HG02870 (cell line): ENCODE results near the gene PKLR.
A peak's percentile ranks its signal among the peaks of the same experiment; 100 is the strongest.
"Not testable (repeated sequence)": the region's sequence is repeated elsewhere in the genome, so short reads cannot be mapped to it uniquely, and the experiment has no call there.

Source experiments
- ATAC-seq: cut with Tn5 transposase; IDR thresholded peaks from one replicate; pipeline ENCODE4 v1.9.1; 2021; ENCODE audit warnings: mild to moderate bottlenecking, moderate library complexity; ENCODE audit not compliant: unreplicated experiment

Gene PKLR

DNA sequence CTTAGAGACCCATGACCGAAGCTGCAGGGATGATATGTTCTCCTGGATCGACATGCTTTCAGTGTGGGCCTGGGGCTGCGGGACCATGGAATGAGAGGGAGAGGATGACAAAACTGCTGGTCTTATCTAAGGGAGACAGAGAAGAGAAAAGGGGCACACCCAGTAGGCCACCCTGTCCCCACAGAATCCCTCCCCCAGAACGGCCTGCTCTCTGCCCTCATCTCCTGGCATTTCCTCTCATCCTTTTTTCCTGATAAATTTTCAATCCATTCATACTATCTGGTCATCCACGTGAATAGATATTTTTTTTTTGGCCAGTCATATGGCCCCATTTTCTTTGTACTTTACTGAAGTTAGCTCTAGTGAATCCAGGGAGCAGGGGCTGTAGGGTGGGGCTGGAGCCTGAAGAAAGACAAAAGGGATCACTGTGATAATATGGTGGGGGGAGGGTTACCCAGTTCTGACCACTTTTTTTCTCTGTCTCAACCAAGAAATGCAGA lies at the start of gene PKLR:
PKLR (minus strand) TSS at position 97 of the 500 bp plus-strand sequence; CDS start at position 54, 43 bp downstream.
- ATAC-seq, result no peak

DNA sequence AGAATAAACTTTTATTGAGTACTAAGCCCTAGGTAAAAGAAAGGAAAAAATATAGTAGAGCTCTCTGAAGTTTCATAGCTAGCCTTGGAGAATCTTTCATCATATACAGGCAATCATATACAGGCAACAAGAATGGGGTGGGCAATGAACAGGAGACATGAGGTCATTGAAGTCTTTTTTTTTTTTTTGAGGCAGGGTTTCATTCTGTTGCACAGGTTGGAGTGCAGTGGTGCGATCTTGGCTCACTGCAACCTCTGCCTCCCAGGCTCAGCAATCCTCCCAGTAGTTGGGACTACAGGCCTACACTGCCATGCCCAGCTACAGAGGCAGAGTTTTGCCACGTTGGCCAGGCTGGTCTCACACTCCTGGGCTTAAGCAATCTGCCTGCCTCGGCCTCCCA lies 41.6 kb upstream of the PKLR start:
- ATAC-seq, result no peak

DNA sequence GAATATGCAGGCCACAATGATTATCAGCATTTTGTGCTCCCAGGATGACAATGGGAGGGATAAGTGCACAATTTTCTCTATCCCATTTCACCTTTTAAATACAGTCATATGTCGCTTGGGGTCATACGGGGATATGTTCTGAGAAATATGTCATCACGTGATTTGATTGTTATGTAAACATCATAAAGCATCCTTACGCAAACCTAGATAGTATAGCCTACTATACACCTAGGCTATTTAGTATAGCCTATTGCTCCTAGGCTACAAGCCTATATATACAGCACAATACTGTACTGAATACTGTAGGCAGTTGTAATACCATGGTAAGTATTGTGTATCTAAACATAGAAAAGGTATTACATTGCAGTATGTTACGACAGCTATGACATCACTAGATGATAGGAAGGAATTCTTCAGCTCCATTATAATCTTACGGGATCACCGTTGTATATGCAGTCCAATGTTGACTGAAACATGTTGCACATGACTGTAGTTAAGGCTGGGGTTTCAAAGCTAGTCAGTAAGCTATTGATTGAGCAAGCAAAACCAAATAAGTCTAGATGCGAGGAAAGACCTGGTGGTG lies 38.4 kb upstream of the PKLR start:
- no peak for ATAC-seq

DNA sequence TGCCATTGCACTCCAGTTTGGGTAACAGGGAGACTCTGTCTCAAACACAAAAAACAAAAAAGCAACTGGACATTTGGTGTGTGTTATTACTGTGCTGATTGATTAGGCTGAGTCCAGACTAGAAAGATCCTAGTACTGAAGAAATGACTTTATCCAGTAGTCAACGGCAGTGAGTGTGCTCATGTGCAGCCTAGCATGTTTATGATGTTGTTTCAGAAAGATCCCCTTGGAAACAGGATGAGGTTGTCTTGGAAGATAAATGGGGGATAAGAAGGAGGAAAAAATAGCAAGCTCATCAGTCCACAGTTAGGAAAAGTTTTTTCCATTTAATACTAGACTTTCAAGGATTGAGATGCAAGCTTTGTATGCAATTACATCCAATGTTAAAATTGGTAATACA lies 33.7 kb upstream of the PKLR start:
- no peak for ATAC-seq

DNA sequence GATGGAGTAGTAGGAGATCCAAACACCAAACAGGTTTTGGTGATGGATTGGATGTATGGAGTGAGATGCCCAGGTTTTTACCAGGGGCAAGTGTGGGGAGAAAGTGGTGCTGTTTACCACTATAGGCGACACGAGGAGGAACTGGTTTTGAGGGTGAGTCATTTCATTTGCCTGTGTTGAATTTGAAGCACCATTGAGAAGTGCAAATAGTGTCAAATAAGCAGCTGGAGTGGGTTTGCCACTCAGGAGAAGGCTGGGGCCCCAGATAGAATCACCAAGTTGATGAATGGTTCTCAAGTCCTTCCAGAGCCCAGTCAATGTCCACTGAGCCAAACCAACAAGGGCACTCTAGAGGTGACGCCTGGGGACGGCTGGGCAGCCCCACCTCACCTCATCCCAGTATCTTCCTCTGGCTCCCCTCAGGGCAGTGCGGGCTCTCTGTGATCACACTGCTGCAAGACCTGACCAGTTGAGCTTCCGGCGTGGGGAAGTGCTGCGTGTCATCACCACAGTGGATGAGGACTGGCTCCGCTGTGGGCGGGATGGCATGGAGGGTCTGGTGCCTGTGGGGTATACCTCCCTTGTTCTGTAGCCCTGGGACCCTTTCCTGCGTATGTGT lies 28.9 kb upstream of the PKLR start:
- no peak for ATAC-seq

DNA sequence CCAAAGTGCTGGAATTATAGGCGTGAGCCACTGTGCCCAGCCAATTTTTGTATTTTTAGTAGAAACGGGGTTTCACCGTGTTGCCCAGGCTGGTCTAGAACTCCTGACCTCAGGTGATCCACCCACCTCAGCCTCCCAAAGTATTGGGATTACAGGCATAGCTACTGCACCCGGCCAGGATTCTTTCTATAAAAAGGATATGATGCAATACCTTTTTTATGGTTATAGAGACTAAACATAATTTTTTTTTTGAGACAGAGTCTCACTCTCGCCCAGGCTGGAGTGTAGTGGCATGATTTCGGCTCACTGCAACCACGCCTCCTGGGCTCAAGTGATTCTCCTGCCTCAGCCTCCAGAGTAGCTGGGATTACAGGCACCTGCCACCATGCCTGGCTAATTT lies 27.6 kb upstream of the PKLR start:
- not testable (repeated sequence) for ATAC-seq

DNA sequence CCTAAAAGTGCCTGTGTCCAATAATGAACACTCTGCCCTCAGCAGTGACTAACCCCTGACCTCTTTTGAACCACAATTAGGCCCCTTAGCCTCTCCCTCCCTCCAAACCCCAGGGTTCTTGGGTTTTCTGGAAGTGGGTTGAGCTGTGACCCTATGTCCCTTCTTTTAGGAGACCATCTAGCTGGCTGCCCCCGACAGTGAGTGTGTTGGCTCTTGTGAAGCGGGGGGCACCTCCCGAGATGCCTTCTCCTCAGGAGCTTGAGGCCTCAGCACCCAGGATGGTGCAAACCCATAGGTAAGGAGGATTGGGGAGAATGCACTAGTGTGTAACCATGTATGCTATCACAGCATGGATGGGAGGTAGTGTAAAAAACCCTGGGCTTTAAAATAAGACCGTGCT lies 26.7 kb upstream of the PKLR start:
- ATAC-seq, result no peak

DNA sequence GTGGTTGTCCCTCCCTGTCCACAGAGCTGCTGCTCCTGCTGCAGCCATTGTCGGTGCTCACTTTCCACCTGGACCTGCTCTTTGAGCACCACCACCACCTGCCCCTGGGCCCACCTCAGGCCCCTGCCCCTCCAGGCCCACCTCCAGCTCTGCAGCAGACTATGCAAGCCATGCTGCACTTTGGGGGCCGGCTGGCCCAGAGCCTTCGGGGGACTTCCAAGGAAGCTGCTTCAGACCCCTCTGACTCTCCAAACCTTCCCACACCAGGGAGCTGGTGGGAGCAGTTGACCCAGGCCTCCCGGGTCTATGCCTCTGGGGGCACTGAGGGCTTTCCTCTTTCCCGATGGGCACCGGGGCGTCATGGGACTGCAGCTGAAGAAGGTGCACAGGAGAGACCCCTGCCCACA lies 25.4 kb upstream of the PKLR start:
- ATAC-seq, result no peak

DNA sequence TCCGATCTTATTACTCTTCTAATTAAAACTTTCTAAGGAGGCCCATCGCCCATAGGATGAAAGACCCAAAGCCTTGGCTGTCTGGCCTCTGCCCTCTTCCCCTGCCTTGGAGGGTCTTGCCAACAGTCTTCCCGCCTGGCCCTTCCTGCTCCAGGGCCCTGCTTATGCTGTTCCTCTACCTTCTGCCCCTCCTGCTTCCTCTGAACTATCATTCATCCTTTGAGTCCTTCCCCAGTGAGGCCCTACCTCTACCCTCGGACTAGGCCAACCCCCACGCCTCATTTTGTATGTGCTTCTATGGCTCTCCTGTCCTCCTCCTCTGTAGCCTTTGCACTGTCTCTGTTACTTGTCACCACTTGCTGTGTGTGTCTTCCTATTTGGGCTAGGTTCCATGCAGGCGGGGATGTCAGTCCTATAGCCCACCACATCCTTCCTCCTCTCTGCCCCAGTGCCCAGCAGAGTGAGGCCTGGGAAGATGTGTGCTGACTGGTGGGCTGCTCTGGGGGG lies 24.8 kb upstream of the PKLR start:
- ATAC-seq, result no peak

DNA sequence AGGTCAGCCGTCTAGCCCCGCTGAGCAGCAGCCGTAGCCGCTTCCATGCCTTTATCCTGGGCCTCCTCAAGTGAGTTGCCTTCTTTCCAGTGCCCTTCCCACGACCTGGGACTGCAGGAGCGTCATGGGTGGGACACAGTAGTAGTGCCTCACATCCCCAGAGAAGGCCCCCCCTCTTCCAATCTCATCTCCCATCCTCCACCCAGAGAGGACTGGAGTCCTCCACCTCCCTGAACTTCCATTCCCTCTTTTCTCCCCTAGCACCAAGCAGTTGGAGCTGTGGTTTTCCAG lies 24.3 kb upstream of the PKLR start:
- ATAC-seq, result no peak

DNA sequence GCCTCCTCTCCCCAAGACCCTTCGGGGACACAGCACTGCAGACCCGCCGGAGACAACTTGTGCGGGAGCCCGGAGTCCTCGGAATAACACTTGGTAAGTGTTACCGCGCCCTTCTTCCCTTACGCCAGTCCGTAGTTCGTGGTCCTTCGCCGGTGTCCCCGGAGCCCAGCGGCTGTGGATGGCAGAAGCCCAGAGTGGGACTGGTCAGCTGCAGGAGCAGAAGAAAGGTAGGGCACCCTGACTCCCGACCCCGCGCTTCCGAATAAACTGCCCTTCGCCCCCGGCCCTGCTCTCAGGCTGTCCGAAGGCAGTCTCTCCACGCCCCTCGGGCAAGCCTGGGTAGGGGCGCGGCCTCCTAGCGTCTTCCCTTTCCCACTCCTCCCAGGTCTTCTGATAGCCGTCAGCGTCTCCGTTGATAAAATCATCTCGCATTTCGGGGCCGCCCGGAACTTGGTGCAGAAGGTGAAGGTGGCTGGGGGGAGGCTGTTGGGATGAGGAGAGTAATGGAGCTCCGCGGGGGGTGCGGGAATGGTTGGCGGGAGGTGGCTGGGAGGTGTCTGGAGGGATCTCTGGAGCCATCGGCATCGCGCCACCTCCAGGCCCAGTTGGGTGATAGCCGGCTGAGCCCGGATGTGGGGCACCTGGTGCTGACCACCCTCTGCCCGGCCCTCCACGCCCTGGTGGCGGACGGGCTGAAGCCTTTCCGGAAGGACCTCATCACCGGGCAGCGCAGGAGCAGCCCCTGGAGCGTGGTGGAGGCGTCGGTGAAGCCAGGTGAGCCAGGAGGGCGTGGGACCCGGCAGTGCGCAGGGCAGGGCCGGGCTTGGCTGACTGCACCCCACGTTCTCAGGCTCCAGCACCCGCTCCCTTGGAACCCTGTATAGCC lies 23.7 kb upstream of the PKLR start:
- ATAC-seq, result no peak

DNA sequence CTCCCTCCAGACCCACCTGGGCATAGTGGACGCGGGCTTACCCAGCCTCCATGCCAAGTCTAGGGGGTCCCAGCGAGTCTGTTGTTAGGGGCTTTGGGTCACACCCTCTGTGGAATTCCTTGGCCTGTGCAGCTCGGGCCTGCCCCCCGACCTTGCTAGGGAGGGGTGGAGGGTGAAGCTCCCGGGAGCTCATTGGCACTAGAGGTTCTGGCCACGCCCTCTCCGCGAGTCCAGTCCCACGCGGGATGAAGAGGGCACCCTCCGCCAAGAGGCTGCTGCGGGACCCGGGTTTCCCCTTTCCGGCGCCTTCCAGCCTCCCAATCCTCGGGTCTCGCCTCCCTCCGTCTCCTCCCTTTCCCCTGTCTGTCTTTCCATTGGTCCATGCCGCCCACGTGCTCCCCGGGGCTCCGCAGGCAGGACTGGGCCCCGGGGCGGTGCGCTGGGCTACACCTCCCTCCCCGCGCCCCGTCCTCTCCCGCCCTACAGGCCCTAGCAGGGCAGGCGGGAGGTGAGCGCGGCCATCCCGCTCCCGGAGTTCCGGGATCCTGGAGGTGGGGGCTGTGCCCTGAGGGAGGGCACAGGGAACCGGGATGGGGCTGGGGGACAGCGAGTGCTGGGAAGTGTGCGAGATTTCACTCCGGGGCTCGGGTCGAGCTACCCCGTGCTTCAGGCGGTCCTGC lies 22.9 kb upstream of the PKLR start:
- peak; percentile 60 for ATAC-seq

DNA sequence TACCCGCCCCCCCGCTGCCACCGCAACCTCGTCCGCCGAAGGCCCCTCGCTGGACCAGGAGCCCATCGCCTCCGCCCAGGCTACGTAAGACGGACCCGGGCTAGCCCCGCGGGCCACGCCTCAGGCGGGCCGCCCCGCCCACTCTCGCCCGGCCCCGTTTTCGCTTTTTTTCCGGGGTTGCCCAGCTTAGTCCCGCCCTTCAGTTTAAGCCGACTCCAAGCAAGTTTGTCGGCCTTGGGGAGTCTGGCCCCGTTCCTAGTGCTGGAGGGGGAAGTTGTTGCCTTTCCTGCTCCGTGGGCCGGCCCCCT lies 22.4 kb upstream of the PKLR start:
- peak; percentile 38 for ATAC-seq

DNA sequence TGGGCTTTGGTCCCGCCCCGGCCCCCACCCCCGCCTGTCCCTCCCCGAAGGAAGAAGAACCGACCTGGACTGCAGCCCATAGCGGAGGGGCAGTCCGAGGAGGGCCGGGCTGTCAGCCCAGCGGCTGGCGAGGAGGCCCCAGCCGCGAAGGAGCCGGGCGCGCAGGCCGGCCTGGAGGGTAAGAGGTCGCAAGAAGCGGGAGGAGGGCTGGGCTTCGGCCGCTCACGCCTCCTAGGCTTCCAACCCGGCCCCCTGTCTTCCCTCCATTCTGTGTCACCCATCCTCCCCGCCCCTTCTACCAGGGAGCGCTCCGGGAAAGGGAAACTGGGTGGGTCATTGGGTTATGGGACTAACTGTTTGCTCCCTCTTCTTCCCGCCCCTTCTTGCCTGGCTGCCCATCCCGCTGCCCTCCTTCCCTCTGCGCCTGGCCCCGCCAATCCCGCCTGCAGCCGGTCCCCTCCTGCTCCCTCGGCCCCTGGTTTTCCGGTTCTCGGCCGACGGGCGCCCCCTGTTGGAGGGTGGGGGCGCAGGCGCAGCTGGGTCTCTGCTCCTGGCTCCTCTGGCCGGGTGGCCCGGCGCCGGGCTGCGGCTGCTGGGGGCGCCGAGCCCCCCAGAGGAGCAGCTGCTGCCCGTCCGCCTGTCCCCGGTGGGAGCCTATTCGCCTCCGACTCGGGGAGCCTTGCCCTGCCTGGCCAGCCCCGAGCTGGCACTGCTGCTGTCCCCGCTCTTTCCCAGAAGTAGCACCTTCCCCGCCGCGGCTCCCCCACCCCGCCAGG lies 21.9 kb upstream of the PKLR start:
- peak; percentile 43 for ATAC-seq

DNA sequence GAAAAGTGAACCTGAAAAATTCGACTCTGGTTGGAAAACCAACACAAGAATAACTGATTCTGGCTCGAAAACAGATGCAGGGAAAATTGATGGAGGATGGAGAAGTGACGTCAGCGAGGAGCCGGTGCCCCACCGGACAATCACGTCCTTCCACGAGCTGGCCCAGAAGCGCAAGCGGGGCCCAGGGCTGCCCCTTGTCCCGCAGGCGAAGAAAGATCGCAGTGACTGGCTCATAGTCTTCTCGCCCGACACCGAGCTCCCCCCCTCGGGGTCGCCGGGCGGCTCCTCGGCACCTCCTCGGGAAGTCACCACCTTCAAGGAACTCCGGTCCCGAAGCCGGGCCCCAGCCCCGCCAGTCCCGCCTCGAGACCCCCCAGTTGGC lies 21.3 kb upstream of the PKLR start:
- no peak for ATAC-seq

DNA sequence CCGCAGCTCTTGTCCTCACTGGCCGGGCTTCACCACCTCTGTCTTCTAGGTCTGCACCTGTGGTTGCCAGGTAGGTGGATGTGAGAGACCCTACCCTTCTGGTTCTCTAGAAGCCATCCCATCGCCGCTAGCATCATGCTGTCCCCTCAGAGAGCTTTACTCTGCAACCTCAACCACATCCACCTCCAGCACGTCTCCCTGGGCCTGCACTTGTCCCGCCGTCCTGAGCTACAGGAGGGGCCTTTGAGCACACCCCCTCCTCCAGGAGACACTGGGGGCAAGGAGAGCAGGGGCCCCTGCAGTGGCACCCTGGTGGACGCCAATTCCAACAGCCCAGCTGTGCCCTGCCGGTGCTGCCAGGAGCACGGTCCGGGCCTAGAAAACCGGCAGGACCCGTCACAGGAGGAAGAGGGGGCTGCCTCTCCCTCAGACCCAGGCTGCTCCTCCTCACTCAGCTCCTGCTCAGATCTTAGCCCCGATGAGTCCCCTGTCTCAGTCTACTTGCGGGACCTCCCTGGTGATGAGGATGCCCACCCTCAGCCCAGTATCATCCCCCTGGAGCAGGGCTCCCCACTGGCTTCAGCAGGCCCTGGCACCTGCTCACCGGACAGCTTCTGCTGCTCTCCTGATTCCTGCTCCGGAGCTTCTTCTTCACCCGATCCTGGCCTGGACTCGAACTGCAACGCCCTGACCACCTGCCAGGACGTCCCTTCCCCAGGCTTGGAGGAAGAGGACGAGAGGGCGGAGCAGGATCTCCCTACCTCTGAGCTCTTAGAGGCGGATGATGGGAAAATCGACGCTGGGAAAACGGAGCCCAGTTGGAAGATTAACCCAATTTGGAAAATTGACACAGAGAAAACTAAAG lies 20.6 kb upstream of the PKLR start:
- no peak for ATAC-seq

DNA sequence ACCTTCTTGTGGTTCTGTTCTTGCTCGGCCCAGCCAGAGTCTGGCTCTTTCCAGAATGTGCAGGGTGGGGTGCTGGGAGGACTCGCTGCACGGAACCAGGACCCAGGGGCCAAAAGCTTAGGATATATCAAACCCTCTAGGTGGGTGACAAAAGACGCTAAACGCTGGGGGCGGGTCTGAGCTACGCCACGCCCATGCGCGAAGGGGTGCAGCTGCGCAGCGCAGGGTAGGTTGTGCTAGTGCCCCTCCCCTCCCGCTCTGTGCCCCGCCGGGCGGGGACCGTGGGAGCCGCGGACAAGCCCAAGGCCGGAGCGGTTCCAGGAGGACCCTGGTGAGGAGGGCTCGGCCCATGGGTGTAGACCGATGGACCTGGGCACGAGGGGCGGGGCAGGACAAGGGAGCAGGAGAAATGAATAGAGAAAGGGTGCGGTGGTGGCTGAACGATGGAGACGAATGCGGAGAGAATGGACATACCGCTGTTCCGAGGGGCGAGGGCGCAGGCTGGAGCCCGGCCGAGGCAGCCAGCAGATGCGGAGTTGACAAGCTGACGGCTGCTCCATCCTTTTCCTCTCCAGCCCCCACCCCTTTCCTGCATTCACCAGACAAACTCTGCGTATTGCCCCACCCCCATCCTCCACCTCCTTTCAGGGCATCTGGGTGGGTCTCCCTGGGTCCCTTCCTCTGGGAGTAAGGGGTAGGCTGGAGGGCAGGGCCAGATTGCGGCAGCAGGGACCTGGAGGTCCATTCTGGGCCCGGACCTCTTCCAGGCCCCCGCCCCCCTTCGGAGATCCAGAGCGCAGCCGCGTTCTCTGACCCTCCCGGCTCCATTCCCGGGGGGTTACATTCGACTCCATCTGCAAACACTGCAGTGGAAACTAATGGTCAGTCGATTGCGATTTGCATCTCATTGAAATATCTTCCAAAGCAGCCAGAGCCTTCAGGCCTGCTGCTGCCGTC lies 19.7 kb upstream of the PKLR start, which contains the start of gene RUSC1:
RUSC1 (plus strand) TSS at position 234 of the 957 bp plus-strand sequence. CDS start 880 bp downstream, outside the sequence.
- no peak for ATAC-seq

DNA sequence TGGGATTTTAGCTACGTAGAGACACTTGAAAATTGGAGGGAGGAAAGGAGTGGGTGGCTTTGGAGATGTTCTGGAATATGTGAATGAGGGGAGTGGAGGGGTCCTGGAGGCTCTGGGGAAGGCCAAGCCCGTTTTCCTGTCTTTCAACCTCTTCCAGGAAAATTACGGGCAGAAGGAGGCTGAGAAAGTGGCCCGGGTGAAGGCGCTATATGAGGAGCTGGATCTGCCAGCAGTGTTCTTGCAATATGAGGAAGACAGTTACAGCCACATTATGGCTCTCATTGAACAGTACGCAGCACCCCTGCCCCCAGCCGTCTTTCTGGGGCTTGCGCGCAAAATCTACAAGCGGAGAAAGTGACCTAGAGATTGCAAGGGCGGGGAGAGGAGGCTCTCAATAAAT lies 19.0 kb upstream of the PKLR start:
- no peak for ATAC-seq

DNA sequence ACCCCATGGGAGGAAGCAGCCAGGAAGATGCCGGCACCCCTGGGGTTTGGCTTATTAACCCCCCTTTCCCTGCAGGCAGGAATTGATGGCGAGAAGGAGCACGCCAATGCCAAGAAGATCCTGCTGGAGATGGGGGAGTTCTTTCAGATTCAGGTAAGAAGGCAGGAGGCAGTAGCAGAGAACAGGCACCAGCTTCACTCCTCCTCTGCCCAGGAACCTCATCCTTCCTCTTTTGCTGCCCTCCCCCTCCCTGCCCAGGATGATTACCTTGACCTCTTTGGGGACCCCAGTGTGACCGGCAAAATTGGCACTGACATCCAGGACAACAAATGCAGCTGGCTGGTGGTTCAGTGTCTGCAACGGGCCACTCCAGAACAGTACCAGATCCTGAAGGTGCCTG lies 18.3 kb upstream of the PKLR start:
- no peak for ATAC-seq
